ENCODE data around the gene GRAMD1B. TPM values are rescaled to one million over a fixed set of nuclear protein-coding genes. Genes with fewer than 3 reads are reported as not detected.
"Not testable (repeated sequence)": the region's sequence is repeated elsewhere in the genome, so short reads cannot be mapped to it uniquely, and the experiment has no call there.

GRAMD1B gene
- total RNA-seq, 1 experiment from 2014 or later: 1.2 TPM

DNA sequence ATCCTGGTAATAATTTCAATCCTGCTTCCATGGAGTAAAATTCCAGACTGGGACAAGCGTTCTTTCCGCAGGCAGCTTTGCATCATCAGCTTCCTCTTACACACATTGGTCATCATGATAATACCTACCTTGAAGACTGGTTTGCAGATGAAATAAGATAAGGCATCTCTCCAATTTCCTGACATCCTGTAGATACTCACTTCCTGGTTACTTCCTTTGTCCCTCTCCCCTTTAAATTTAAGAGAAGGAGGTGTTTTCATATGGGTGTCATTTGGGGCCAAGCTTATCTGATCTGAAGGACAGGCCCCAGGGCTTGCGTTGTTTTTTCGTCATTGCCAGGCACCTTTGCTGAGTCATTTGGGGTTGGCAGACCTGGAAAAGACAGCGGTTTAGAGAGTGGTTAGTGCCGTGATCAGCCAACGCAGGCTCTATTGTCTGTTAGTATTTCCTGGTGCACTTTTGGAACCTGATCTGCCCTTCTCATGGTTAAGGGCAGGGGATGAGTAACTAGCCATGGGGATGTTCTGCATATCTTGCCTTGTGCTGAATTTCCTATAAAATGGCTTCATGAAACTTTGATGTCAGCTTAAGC lies 24.1 kb downstream of the GRAMD1B start:
- no peak overlapping the region for H3K4me3 ChIP-seq (ENCODE audit: low read depth, low read length)
- no peaks in the 10 kb centered on the region for H3K9me3 ChIP-seq
- BruUV-seq (replicated peaks): no TSS peak
- no peak overlapping the region for H3K27ac Mint-ChIP-seq (ENCODE audit: unreplicated experiment)
- POLR2A ChIA-PET: no interaction called here
- no peak overlapping the region for H3K4me3 Mint-ChIP-seq (ENCODE audit: unreplicated experiment)
- no peaks in the 10 kb centered on the region for H3K4me1 ChIP-seq
- CTCF ChIA-PET: no interaction called here
- peaks cover 8% of the 10 kb centered on the region for H3K27me3 Mint-ChIP-seq (ENCODE audit: insufficient read depth, unreplicated experiment)
- no peaks in the 10 kb centered on the region for H3K36me3 ChIP-seq (ENCODE audit: control insufficient read depth, insufficient read depth, low read length)
- no peaks in the 10 kb centered on the region for H3K27me3 ChIP-seq (replicated peaks; ENCODE audit: control insufficient read depth, insufficient read depth, low read length)
- DNase-seq: no peak
- H3K36me3 Mint-ChIP-seq (ENCODE audit: insufficient read depth, unreplicated experiment): no peaks in the 10 kb centered on the region
- intact Hi-C loops (cut with micrococcal nuclease; ENCODE audit: unreplicated experiment): no loop called here
- H3K9me3 Mint-ChIP-seq (ENCODE audit: unreplicated experiment): no peaks in the 10 kb centered on the region
- H3K4me1 Mint-ChIP-seq (ENCODE audit: low read depth, unreplicated experiment): no peaks in the 10 kb centered on the region
- TF ChIP-seq, protein P1, sequence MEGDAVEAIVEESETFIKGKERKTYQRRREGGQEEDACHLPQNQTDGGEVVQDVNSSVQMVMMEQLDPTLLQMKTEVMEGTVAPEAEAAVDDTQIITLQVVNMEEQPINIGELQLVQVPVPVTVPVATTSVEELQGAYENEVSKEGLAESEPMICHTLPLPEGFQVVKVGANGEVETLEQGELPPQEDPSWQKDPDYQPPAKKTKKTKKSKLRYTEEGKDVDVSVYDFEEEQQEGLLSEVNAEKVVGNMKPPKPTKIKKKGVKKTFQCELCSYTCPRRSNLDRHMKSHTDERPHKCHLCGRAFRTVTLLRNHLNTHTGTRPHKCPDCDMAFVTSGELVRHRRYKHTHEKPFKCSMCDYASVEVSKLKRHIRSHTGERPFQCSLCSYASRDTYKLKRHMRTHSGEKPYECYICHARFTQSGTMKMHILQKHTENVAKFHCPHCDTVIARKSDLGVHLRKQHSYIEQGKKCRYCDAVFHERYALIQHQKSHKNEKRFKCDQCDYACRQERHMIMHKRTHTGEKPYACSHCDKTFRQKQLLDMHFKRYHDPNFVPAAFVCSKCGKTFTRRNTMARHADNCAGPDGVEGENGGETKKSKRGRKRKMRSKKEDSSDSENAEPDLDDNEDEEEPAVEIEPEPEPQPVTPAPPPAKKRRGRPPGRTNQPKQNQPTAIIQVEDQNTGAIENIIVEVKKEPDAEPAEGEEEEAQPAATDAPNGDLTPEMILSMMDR (IDR thresholded peaks at IDR 0.05; ENCODE audit: insufficient read depth in 1 of 2, low read depth in 1 of 2, low read length in 1 of 2, severe bottlenecking in 1 of 2, unreplicated experiment in 1 of 2): no peak

- no TSS peak for BruUV-seq (replicated peaks)
- Mint-ChIP-seq H3K27me3 (ENCODE audit: insufficient read depth, unreplicated experiment) (peaks cover 8% of the 10 kb centered on the region), H3K9me3 (ENCODE audit: unreplicated experiment) (no peaks in the 10 kb centered on the region), H3K36me3 (ENCODE audit: insufficient read depth, unreplicated experiment) (no peaks in the 10 kb centered on the region), H3K4me3 (ENCODE audit: unreplicated experiment) (no peak overlapping the region), H3K27ac (ENCODE audit: unreplicated experiment) (no peak overlapping the region), H3K4me1 (ENCODE audit: low read depth, unreplicated experiment) (no peaks in the 10 kb centered on the region)
- Histone ChIP-seq H3K9me3 (no peaks in the 10 kb centered on the region), H3K27me3 (replicated peaks; ENCODE audit: control insufficient read depth, insufficient read depth, low read length) (no peaks in the 10 kb centered on the region), H3K4me1 (no peaks in the 10 kb centered on the region), H3K4me3 (ENCODE audit: low read depth, low read length) (no peak overlapping the region), H3K36me3 (ENCODE audit: control insufficient read depth, insufficient read depth, low read length) (no peaks in the 10 kb centered on the region)
- no peak for DNase-seq
- intact Hi-C loops (cut with micrococcal nuclease; ENCODE audit: unreplicated experiment): no loop called here
- ChIA-PET CTCF (no interaction called here), POLR2A (no interaction called here)
- TF ChIP-seq, protein P1 (IDR thresholded peaks at IDR 0.05; ENCODE audit: insufficient read depth in 1 of 2, low read depth in 1 of 2, low read length in 1 of 2, severe bottlenecking in 1 of 2, unreplicated experiment in 1 of 2): no peak
Observed at GRCh38 chr11:123454796-123455195, 24.7 kb downstream of the GRAMD1B start.

DNA sequence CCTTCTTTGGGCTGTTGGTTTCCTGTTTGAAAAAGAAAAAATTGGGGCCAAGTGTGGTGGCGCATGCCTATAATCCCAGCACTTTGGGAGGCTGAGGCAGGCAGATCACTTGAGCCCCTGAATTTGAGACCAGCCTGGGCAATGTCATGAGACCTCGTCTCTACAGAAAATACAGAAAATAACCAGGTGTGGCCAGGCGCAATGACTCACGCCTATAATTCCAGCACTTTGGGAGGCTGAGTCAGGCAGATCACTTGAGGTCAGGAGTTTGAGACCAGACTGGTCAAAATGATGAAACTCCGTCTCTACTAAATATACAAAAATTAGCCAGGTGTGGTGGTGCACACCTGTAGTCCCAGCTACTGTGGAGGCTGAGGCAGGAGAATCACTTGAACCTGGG lies 26.4 kb downstream of the GRAMD1B start:
- H3K9me3 ChIP-seq; H3K27me3 Mint-ChIP-seq (ENCODE audit: insufficient read depth, unreplicated experiment); H3K4me3 ChIP-seq (ENCODE audit: low read depth, low read length); H3K4me1 Mint-ChIP-seq (ENCODE audit: low read depth, unreplicated experiment); DNase-seq; CTCF ChIA-PET; H3K27ac Mint-ChIP-seq (ENCODE audit: unreplicated experiment); H3K36me3 Mint-ChIP-seq (ENCODE audit: insufficient read depth, unreplicated experiment); intact Hi-C loops (cut with micrococcal nuclease; ENCODE audit: unreplicated experiment); H3K4me3 Mint-ChIP-seq (ENCODE audit: unreplicated experiment); POLR2A ChIA-PET; H3K4me1 ChIP-seq; BruUV-seq (replicated peaks); H3K27me3 ChIP-seq (replicated peaks; ENCODE audit: control insufficient read depth, insufficient read depth, low read length); H3K9me3 Mint-ChIP-seq (ENCODE audit: unreplicated experiment); H3K36me3 ChIP-seq (ENCODE audit: control insufficient read depth, insufficient read depth, low read length): not testable (repeated sequence)

All from Caco-2 (cell line).